Measurements from ENCODE around the gene KIAA0753. TPM values are rescaled to one million over a fixed set of nuclear protein-coding genes. Genes with fewer than 3 reads are reported as not detected.

The KIAA0753 gene
- total RNA-seq, 1 donor from 2014 or later = 5.1 TPM

DNA sequence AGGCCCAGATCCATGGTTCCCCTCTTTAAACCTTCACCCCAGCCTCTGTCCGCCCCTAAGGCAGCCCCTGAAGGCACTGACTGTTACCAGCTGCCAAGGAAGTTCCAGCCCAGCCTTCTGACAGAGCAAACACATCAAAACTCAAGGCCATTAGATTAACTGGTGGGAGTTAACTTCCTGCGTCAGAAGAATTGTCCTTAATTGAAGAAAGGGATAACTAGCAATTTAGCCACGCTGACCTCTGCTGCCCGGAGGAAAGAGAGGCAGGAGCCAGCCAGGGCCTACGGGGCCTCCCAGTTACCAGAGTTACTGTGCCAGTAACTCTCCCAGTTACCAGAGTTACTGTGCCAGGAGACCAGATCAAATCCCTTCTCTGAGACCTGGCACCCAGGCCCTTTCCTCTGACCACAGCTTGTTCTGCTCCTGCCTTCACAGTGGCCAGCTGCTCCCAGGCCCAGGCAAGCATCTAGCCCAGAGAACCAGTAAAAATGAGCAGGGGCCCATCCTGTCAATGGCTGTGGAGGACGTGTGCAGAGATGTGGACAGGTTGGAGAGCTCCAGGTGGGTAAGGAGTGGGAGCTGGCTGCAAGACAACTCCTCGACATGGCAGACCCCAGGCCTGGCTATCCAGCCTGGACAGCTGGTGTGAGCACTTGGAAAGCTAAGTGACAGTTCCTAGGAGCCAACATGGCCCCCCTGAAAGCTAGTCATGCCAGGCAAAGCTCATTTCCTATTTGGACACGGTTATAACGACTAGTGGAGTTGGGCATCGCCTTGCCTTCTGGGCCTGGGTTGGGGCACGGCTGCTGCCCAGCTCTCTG is 81.4 kb downstream of the KIAA0753 start:
- ATAC-seq (no peak), DNase-seq (ENCODE audit: missing footprints) (no peak)
- intact Hi-C loops (cut with DNase I) = no loop called here

DNA sequence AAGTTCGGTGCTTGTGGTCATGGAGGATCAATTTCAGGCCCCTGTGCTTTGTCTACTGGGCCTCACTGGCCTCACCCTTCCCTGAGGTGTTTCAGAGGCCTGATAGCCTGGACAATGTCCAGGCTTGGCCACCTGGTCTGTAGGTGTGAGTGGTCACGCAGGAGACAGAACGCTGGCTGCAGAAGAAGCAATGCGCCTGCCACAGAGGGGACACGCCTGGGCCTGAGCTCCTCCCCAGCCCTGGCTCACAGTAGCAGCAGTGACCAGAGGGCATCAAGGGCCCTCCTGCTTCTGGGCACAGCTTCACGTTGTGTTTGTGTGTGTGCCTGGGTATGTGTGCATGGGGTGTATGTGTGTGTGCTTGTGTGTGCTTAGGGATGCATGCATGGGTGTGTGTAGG is 82.2 kb downstream of the KIAA0753 start:
- no peak for ATAC-seq
- intact Hi-C loops (cut with DNase I) = no loop called here
- DNase-seq (ENCODE audit: missing footprints) = no peak

DNA sequence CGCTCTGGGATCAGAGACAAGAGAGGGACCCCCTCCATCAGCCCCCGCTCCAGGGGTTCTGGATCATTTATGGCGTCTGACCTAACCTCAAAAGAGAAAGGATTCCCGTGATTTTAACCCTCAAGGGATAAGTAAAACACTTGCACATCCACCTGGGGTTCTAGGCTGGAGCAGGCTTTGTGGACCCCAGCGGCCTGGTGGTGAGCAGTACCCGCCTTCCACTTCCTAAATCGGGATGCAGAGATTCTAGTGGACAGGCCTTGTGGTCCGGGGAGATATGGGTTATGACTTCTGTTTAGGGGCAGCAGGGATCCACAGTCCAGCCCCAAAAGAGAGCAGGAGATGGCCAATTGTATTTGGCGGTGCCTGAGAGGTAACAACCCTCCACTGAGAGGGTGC is 83.5 kb downstream of the KIAA0753 start:
- no peak for ATAC-seq
- DNase-seq (ENCODE audit: missing footprints) = no peak
- intact Hi-C loops (cut with DNase I) = no loop called here

DNA sequence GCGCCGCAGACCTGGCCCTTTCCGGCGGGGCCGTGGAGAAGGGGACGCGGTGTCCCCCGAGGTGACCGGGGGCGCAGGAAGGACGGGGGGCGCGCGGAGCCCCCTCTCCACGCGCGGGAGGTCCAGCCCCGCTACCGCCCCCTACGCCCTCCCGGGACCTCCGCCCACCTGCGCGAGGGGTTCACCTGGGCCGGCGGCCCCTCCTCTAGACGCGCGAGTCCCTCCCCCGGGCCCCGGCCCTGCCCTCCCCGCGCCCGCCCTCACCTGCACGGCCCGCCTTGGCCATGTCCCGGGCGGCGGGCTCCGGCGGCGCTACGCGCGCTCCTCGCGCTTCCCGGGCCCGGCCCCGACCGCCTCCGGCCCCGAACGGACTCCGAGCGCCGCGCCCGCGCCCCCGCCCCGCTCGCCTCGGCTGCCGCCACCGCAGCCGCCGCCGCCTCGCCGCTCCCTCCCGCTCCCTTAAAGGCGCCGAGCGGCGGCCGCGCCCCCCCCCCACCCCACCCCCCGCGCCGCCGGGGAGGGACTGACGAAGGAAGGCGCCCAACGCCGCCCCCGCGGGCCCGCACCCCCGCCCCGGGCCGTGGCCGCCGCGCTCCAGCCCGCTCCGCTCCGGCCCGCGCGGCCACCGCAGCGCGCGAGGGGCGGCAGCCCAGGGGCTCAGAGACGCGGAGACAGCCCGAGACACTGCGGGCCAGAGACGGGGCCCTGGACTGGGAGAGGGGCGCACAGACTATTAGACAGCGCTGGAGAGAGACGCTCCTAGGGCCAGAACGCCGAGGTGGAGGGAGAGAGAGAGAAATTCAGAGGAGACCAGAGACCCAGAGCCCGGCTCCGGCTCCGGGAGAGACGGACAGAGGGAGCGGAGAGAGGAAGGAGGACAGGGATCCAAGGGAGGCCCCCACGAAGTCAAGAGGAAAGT is 84.1 kb downstream of the KIAA0753 start, which contains the start of gene PITPNM3:
TSS of gene PITPNM3 (minus strand) at position 435 of the 919 bp plus-strand sequence. CDS start at position 286, 149 bp downstream.
- ATAC-seq = no peak
- intact Hi-C loops (cut with DNase I) = no loop called here
- DNase-seq (ENCODE audit: missing footprints) = no peak

DNA sequence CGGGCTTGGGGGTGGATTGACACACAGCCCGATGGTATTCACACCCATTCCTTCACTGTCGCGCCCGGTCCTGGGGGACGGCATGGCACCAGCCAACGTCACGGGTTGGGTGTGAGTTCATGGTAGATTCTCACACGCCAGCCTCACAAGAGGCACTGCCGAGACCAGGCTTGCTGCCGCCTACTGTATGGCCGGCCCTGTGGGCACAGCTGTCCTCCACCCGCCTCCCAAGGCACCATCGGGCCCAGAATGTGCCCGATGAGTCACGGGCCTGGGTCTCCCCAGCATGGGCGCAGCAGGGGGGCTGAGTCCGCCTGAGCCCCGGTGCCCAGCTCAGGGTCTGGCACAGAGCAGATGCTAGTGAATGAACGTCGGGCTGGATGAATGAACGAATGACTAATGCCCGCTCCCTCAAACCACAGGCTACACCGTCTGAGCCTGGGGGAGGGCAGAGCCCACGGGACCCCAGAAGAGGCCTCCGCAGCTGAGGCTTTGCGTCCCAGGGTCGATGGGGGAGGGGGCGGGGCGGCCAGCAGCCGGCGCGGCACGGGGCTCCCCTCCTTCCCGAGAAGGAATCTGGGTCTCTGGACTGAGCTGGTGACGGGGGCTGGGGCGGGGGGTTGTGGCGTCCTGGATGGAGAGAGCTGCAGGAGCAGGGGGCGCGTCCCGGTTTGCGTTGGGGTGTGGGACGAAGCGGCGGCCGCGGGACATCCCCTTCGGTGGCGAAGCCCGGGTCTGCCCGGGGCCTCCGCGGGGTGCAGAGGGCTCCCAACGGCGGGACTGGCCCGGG is 85.0 kb downstream of the KIAA0753 start:
- ATAC-seq = peak; percentile 21
- intact Hi-C loops (cut with DNase I) = no loop called here
- DNase-seq (ENCODE audit: missing footprints) = no peak

DNA sequence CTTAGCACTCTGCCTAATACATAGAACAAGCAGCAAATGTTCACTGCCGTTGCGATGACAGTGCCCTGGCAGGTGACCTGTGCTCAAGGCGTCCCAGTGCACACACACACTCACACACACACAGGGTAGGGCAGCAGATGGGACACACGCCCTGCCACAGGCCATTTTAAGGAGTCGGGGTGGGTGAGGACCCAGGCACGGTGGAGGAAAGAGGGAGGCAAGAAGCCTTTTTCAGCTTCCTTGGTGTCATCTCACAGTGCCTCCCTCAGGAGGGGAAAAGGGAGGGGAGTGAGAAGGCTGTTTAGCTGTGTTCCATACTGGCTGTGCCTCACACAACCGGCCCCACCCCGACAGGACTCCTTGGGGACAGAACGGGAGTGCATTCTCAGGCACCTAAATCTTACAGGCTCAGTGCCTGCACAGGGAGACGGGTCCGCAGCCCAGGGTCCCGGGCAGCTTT is 85.6 kb downstream of the KIAA0753 start:
- ATAC-seq = no peak
- intact Hi-C loops (cut with DNase I) = no loop called here
- no peak for DNase-seq (ENCODE audit: missing footprints)

DNA sequence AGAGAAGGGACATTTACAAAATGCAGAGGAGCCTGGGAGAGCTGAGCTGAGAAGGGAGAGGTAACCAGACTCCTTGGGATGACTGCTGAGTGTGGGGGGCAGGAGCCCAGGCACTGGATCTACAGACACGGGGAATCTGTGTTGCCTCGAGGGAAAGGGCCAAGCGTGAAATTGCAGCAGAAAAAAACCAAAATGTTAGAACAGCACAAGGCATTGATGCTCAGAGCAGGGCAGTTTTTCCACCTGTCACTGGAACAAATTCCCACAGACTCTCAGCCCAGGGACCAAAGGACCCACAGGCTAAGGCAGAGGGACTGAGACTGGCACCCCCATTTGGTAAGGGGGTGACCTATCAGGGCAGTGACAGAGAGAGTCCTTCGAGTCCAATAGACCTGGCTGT is 86.2 kb downstream of the KIAA0753 start:
- intact Hi-C loops (cut with DNase I) = no loop called here
- ATAC-seq = no peak
- no peak for DNase-seq (ENCODE audit: missing footprints)

DNA sequence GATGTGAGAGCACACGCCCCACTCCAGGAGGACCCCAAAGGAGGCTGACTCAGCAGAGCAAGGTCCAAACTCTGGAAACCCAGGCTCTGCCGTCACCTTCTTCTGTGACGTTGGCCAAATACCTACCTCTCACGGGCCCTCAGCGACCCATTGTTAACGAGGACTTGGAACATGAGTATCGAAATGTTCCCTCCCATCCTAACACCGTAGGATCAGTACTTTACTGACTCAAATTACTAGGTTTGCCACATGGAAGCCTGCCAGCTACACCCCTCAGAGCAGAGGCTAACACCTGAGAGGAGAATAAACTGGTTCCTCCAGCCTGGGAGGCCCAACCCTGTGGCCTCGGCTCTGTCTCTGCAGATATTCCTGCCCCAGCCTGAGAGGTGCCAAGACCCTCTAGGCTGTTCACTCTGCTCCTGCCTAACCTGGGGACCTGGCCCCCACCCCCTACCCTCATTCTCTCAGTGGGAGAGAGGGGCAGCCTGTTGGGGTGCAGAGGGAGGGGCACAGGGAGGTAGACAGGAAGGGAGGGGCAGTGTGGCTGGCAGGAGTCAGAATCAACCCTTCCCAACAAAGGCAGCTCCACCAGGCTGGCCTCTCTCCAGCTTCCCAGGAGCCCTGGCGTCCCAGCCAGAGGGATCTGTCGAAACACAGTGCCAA is 88.5 kb downstream of the KIAA0753 start:
- no peak for ATAC-seq
- intact Hi-C loops (cut with DNase I) = no loop called here
- DNase-seq (ENCODE audit: missing footprints) = no peak

DNA sequence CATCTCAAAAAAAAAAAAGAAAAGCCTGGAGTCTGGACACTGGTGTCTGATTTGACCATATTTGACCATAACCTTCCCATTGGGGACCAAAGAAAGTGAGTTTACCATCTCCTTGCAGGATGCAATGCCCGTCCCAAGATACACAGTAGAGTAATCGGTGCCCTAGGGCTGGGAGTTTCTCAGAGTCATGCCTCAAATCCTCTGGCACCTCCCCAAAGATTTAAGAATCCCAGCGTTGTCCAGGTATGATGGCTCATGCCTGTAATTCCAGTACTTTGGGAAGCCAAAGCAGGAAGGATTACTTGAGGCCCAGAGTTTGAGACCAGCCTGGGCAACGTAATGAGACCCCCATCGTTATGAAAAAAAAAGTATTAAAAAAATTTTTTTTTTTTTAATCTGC is 89.2 kb downstream of the KIAA0753 start:
- ATAC-seq (no peak), DNase-seq (ENCODE audit: missing footprints) (no peak)
- intact Hi-C loops (cut with DNase I) = no loop called here

DNA sequence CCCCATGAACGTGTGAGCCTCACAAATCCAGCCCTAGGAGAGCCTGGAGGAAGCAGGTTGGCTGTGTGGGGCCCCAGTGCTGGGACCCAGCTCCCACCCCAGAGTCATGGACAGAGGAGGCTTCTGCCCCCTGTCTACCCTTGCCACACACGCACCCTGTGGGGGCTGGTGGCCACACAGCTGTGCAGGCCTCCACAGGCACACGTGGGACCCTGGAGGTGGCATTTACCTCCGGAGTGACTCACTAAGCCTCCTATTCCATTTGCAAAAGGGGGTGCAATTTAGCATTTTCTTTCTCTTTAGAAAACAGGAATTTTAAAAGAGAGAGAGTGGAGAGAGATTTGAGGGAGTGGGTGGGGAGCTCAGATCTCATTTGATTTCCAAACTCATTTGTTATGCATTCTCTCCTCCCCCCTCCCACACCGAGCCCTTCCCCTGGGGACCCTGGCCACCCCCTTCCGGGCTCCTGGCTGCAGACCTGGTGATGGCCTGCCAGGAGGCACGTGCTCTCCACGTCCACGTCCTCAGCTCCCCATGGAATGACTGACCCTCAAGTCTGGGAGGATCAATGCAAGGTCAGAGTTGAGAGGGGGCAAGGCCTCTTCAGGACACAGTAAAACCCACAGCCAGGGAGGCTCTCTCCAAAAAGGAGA is 91.0 kb downstream of the KIAA0753 start:
- DNase-seq (ENCODE audit: missing footprints) = no peak
- ATAC-seq = no peak
- intact Hi-C loops (cut with DNase I) = no loop called here

DNA sequence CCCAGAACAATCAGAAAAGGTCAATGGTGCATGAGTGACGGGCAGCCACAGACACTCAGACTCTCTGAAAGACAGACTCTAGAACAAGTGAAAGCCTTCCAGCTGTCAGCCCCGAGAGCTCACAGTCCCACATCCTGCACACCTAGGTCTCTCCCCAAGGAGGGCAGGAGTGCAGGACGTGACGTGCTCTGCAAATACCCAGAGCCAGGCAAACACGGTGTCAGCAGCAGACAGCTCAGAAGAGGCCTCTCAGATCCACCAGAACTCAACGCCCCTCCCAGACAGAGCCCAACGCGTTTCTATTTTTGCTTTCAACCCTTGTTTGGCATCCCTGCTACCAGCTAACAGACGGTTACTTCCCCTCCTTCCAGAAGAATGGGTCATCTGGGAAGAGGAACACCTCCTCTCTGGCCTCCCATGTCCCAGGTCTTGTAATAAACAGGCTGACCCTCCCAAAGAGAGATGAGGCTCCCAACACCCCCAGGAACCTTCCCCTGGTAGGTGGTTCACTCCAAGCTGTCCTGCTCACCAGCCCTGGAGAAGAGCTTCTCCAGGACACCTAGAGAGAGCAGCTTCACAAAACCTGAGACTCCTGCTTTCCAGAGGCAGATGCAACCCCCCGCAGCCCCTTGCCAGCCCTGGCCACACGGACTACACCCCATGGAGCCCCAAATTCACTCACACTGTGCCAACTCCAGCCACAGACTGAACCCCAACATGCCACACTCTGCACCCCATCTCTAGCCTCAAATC is 91.8 kb downstream of the KIAA0753 start:
- ATAC-seq = peak; percentile 73
- DNase-seq (ENCODE audit: missing footprints) = no peak
- intact Hi-C loops (cut with DNase I) = no loop called here

DNA sequence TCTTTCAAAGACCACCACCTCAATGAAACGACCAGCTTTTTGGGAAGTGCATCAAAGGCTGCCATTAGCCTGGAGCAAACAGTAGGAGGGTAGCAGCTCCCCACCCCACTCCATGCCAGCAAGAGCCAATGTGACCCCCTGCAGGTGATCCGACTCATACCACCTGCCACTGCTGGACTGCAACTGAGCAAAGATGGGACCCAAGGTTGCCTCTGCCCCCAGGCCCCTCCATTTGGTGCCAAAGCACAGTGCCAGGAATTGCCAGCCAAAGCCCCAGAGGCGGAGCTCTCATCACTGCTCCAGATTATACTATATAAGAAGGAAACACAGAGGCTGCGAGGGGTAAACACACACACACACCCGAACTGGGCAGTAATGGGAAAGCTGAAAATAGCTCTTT is 92.5 kb downstream of the KIAA0753 start:
- ATAC-seq (no peak), DNase-seq (ENCODE audit: missing footprints) (no peak)
- intact Hi-C loops (cut with DNase I) = no loop called here

DNA sequence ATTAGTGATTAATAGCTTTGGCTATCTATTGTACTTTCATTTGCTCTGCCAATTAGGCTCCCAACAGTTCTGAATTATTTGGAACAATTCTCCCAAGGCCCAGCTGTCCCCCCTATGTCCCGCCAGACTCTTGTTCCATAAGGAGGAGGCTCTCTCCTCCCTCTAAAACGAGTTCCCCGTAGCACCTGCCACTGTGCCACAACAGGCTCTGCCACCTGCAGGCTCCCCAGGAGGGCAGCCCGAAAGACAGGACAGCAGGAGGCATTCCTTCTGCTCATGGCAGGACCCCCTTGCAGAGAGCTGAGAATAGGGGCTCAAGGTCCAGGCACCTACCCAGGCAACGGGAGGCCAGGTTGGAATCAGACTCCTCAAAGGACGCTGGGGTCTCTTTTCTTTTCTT is 93.2 kb downstream of the KIAA0753 start:
- DNase-seq (ENCODE audit: missing footprints) (no peak), ATAC-seq (no peak)
- intact Hi-C loops (cut with DNase I) = no loop called here

DNA sequence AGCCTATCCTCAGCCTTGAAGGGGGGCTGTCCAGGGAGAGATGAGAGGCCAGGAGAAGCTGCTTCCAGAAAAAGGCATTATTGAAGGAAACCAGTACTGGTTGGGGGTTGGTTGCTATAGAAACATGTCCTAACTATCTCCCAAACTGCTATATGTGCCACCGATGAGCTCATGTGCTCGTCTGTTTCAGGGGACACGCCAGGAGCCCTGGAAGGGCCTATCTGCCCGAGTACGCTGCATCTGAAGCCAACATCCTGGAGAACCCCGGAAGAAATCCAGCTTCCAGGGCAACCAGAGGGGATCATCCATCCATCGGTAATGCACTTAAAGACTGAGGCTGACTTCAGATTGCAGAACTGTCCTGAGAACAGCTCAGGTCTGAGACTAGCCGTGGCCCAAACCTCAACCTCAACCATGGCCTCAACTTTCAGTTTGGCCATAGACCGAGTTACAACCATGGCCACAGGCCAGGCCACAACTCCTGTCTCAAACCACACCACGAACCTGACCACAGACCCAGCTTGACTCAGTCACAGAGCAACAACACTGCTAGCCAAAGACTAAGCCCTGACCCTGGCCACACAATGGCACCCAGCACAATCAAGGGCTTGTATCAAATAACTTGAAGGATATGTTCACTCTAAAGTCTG is 94.3 kb downstream of the KIAA0753 start:
- DNase-seq (ENCODE audit: missing footprints) (no peak), ATAC-seq (no peak)
- intact Hi-C loops (cut with DNase I) = no loop called here

DNA sequence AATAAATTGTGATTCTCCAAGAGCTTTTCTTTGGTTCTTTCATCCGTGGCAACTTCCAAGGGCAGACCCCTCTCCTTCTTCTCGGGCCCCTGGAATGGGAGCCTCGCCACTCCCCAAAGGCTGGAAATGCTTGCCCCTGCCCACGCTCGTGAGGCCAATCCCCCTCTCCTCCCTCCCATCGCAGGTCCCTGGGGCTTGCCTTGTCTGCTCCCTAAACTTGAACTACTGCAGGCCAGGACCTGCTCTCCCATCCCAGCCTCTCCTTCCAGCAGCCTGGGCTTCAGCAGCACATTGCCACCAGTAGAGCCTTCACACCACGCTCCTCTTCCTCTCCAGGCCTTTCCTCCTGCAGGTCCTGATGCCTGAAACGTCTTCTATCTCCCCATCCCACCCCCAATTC is 95.2 kb downstream of the KIAA0753 start:
- DNase-seq (ENCODE audit: missing footprints) (no peak), ATAC-seq (no peak)
- intact Hi-C loops (cut with DNase I) = no loop called here

DNA sequence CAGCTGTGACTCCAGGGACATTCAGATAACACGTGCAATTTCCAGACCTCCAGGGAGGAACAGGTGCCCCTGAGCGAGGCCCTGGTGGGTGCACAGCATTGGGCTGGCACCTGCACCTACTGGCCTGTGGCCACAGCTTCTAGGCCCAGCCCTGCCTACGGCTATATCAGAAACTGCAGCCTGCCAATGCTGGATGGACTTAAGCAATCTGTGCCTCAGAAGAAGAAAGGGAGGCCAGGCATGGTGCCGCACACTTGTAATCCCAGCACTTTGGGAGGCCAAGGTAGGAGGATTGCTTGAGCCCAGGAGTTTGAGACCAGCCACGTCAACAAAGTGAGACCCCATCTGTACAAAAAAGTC is 96.5 kb downstream of the KIAA0753 start:
- DNase-seq (ENCODE audit: missing footprints) (no peak), ATAC-seq (no peak)
- intact Hi-C loops (cut with DNase I) = no loop called here

Data from Right ventricle myocardium inferior (tissue), 1 donor.